HG03025 (cell line): Measurements from ENCODE around the gene PRKCH.
"Not testable (repeated sequence)": the region's sequence is repeated elsewhere in the genome, so short reads cannot be mapped to it uniquely, and the experiment has no call there.

ENCODE experiments used
- ATAC-seq: cut with Tn5 transposase; IDR thresholded peaks from one replicate; pipeline ENCODE4 v1.9.1; 2021; ENCODE audit warnings: mild to moderate bottlenecking, moderate library complexity; ENCODE audit not compliant: unreplicated experiment, low FRiP score

PRKCH gene

GRCh38 chr14:61520576-61520975 is 199.2 kb downstream of the PRKCH start:
- ATAC-seq: no peak

GRCh38 chr14:61521773-61522172 is 200.4 kb downstream of the PRKCH start:
- ATAC-seq: no peak

- ATAC-seq: no peak
These were observed 202.4 kb downstream of the PRKCH start for GRCh38 chr14:61523751-61524150.

- ATAC-seq: no peak
These were observed 202.9 kb downstream of the PRKCH start for GRCh38 chr14:61524211-61524806.

GRCh38 chr14:61524936-61525292 is 203.5 kb downstream of the PRKCH start:
- no peak for ATAC-seq

- no peak for ATAC-seq
These were observed 204.1 kb downstream of the PRKCH start for GRCh38 chr14:61525293-61526011.

GRCh38 chr14:61526405-61527312 is 205.3 kb downstream of the PRKCH start:
- no peak for ATAC-seq

GRCh38 chr14:61527325-61528100 is 206.1 kb downstream of the PRKCH start:
- no peak for ATAC-seq

GRCh38 chr14:61528591-61529021 is 207.2 kb downstream of the PRKCH start:
- ATAC-seq: no peak

- not testable (repeated sequence) for ATAC-seq
These were observed 208.0 kb downstream of the PRKCH start for GRCh38 chr14:61529360-61529759.

GRCh38 chr14:61530296-61530695 is 208.9 kb downstream of the PRKCH start:
- ATAC-seq: no peak

GRCh38 chr14:61530896-61531295 is 209.5 kb downstream of the PRKCH start:
- no peak for ATAC-seq

GRCh38 chr14:61531465-61532122 is 210.2 kb downstream of the PRKCH start:
- no peak for ATAC-seq

- no peak for ATAC-seq
These were observed 210.7 kb downstream of the PRKCH start for GRCh38 chr14:61532123-61532505.

- no peak for ATAC-seq
These were observed 211.4 kb downstream of the PRKCH start for GRCh38 chr14:61532763-61533162.

GRCh38 chr14:61533513-61534255 is 212.3 kb downstream of the PRKCH start:
- ATAC-seq: no peak

GRCh38 chr14:61535032-61535431 is 213.7 kb downstream of the PRKCH start:
- no peak for ATAC-seq

- ATAC-seq: no peak
These were observed 214.1 kb downstream of the PRKCH start for GRCh38 chr14:61535458-61535857.
